ENCODE measurements around the gene SF3B6.

GRCh38 chr2:24106786-24107185 is 30.7 kb upstream of the SF3B6 start:
- TF ChIP-seq EZH2 (IDR thresholded peaks at IDR 0.05; ENCODE audit: insufficient read depth, low read length) (no peak), CTCF (IDR thresholded peaks at IDR 0.05; ENCODE audit: insufficient read depth, low read depth, low read length) (no peak)

Data from astrocyte (in vitro differentiated cells and primary cell).